Neural cell (in vitro differentiated cells): ENCODE results near the gene PRUNE2.

Experiments
- CTCF ChIP-seq: fragments of 450-650 bp; IDR thresholded peaks from 2 replicates; pipeline ENCODE4 v1.5.1; 2014; ENCODE audit warnings: antibody characterized with exemption, mild to moderate bottlenecking, moderate library complexity; ENCODE audit not compliant: poor library complexity, severe bottlenecking
- EP300 ChIP-seq: fragments of 450-650 bp; conservative IDR thresholded peaks from 2 replicates; pipeline ENCODE4 v1.6.1; 2014; ENCODE audit warnings: antibody characterized with exemption, mild to moderate bottlenecking, moderate library complexity; ENCODE audit not compliant: poor library complexity, severe bottlenecking
- EZH2 ChIP-seq: fragments of 200-600, 300-800 bp; shearing (Covaris generic), sonication (generic); IDR thresholded peaks from 2 replicates; pipeline ENCODE4 v1.6.1; 2014; ENCODE audit warnings: antibody characterized with exemption, low read length, borderline replicate concordance, mild to moderate bottlenecking; ENCODE audit not compliant: insufficient read depth, poor library complexity, severe bottlenecking
- MXI1 ChIP-seq: fragments of 450-650 bp; conservative IDR thresholded peaks from 2 replicates; pipeline ENCODE4 v1.6.1; 2014; ENCODE audit warnings: antibody characterized with exemption, mild to moderate bottlenecking; ENCODE audit not compliant: poor library complexity, severe bottlenecking
- POLR2AphosphoS5 ChIP-seq: IDR thresholded peaks from 2 replicates; pipeline ENCODE4 v1.6.1; 2012
- RAD21 ChIP-seq: fragments of 450-650 bp; conservative IDR thresholded peaks from 2 replicates; pipeline ENCODE4 v1.6.1; 2014; ENCODE audit warnings: antibody characterized with exemption, mild to moderate bottlenecking, moderate library complexity
- REST ChIP-seq: IDR thresholded peaks from 2 replicates; pipeline ENCODE4 v1.6.1; 2012; ENCODE audit warnings: borderline replicate concordance
- SMC3 ChIP-seq: fragments of 450-650 bp; conservative IDR thresholded peaks from 2 replicates; pipeline ENCODE4 v1.6.1; 2014; ENCODE audit warnings: antibody characterized with exemption, mild to moderate bottlenecking, moderate library complexity; ENCODE audit not compliant: poor library complexity
- TAF1 ChIP-seq: IDR thresholded peaks from 2 replicates; pipeline ENCODE4 v1.6.1; 2012; ENCODE audit warnings: low read depth

GRCh38 chr9:76609285-76610010 is 296.5 kb downstream of the PRUNE2 start:
- TF ChIP-seq CTCF: no peak
- no peak for TF ChIP-seq MXI1
- TF ChIP-seq EZH2: no peak
- TF ChIP-seq REST: no peak
- no peak for TF ChIP-seq EP300
- TF ChIP-seq SMC3: no peak
- no peak for TF ChIP-seq POLR2AphosphoS5
- no peak for TF ChIP-seq TAF1
- no peak for TF ChIP-seq RAD21
